GM10266 (cell line): ENCODE measurements around the gene CDC37.

Source experiments
- DNase-seq: peaks from one replicate; pipeline ENCODE4 v3.0.0; 2012; ENCODE audit errors: extremely low spot score
- TF ChIP-seq, protein P1 (sequence below): IDR thresholded peaks from 2 replicates; pipeline ENCODE4 v1.5.1; 2012; ENCODE audit warnings: mild to moderate bottlenecking, low read depth; ENCODE audit not compliant: control insufficient read depth, insufficient read depth; ENCODE audit errors: missing control alignments

The CDC37 gene

GRCh38 chr19:10419200-10419645 lies 15.9 kb upstream of the CDC37 start:
- peak; percentile 53 for DNase-seq
- TF ChIP-seq, protein P1, sequence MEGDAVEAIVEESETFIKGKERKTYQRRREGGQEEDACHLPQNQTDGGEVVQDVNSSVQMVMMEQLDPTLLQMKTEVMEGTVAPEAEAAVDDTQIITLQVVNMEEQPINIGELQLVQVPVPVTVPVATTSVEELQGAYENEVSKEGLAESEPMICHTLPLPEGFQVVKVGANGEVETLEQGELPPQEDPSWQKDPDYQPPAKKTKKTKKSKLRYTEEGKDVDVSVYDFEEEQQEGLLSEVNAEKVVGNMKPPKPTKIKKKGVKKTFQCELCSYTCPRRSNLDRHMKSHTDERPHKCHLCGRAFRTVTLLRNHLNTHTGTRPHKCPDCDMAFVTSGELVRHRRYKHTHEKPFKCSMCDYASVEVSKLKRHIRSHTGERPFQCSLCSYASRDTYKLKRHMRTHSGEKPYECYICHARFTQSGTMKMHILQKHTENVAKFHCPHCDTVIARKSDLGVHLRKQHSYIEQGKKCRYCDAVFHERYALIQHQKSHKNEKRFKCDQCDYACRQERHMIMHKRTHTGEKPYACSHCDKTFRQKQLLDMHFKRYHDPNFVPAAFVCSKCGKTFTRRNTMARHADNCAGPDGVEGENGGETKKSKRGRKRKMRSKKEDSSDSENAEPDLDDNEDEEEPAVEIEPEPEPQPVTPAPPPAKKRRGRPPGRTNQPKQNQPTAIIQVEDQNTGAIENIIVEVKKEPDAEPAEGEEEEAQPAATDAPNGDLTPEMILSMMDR, result peak; percentile 20

GRCh38 chr19:10418485-10419199 lies 15.3 kb upstream of the CDC37 start:
- TF ChIP-seq, protein P1, result peak; percentile 22
- peak; percentile 59 for DNase-seq

- TF ChIP-seq, protein P1, result no peak
- DNase-seq, result no peak
These were observed 14.8 kb upstream of the CDC37 start for GRCh38 chr19:10418235-10418484.

DNA sequence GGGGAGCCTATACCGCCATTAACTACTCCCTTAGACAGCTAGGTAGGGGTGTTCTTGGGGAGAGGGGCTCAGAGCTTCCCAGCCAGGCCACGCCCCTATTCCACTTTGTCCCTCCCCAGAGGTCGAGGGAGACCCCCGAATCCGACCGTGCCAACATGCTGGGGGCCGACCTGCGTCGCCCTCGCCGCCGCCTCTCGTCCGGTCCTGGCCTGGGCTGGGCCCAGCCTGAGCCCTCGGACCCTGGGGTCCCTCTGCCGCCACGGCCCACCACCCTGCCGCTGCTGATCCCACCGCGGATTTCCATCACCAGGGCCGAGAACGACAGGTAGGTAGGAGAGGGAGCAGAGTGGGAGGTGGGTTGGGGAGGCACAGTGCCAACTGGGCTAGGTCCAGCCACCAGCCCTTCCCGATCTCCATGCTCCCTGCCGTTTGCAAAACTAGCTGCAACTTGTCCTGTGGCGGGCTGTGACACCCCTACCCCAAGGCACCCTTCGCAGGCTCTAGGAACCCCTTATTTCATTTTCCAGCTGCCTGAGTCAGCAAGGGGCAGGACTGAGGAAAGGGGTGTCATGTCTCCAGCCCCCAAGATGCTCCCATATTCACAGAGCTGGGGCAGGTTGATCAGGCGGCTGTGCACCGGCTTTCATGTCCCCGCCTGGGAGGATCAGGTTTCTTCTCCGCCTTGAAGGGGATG lies 14.3 kb upstream of the CDC37 start:
- no peak for DNase-seq
- TF ChIP-seq, protein P1, result no peak

DNA sequence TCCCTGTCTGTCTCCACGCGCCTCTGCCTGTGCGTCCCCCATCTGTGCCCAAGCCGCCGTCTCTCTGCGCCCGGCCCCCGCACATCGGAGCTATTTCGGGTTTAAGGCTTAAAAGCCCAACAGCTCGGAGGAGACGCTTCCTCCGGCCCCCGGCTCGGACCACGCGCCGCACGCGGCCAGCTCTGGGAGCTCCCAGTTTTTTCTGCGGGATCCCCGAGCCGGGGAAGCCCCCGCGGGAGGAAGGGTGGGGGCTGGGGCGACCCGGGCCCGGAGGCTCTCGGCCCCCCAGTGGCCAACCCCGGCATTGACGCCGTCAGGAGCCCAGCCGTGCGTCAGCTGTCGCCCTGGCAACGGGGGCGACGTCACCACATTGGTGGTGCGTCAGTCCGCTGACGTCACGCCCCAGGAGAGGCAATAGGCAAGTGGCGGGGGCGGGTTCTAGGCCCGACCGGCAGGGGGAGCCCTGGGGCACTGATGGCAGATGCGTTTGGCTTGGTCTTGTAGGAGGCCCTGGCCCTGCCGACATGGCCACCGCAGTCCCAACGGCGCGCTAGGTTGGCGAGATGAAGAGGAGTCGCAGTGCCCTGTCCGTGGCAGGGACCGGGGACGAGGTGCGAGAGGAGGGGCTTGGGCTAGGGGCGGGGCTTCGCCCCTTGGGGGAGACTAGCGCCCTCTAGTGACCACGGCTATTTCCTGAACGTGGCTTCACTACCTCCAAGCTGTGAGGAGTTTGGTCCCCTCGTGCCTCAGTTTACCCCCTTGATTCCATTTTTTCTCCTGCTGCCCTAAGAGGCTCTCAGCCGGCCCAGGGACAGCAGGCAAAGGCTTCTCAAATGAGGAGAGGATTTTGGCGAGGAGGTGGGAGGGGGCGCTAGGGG lies 13.3 kb upstream of the CDC37 start:
- DNase-seq, result peak; percentile 93
- TF ChIP-seq, protein P1, result peak; percentile 82

DNA sequence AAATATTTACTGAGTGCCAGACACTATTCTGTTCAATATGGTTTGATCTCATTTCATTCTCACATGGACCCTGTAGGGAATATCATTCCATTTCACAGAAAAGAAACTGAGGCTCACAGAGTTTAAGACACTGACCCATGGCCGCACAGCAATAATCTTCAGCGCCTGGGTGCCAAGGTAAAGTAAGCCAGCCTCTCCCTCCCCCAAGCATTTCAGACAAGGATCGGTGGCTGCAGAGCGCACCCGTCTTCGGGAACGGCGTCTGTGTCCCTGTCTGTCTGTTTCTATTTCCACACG lies 12.7 kb upstream of the CDC37 start:
- no peak for DNase-seq
- TF ChIP-seq, protein P1, result no peak
